IPS-20b (cell line): Measurements from ENCODE around the gene BTBD16.

Source experiments
- H3K27ac ChIP-seq: one replicate; pipeline ENCODE4 v1.5.1; 2013; ENCODE audit warnings: low read length
- H3K27me3 ChIP-seq: 2 replicates; pipeline ENCODE4 v1.6.1; 2013; ENCODE audit warnings: mild to moderate bottlenecking, low read length, inconsistent platforms; ENCODE audit not compliant: insufficient read depth
- H3K36me3 ChIP-seq: 2 replicates; pipeline ENCODE4 v1.6.1; 2013; ENCODE audit warnings: low read depth, mild to moderate bottlenecking, inconsistent platforms, low read length, moderate library complexity; ENCODE audit not compliant: insufficient read depth
- H3K4me1 ChIP-seq: 2 replicates; pipeline ENCODE4 v1.6.1; 2013; ENCODE audit warnings: mild to moderate bottlenecking, control low read depth, inconsistent platforms, low read length, moderate library complexity; ENCODE audit not compliant: insufficient read depth
- H3K4me3 ChIP-seq: 2 replicates; pipeline ENCODE4 v1.5.1; 2013; ENCODE audit warnings: mild to moderate bottlenecking, low read length, inconsistent platforms
- H3K9ac ChIP-seq: 2 replicates; pipeline ENCODE4 v1.6.1; 2013; ENCODE audit warnings: low read depth, mild to moderate bottlenecking, inconsistent platforms, low read length, moderate library complexity
- H3K9me3 ChIP-seq: 2 replicates; pipeline ENCODE4 v1.6.1; 2013; ENCODE audit warnings: mild to moderate bottlenecking, low read depth, low read length, inconsistent platforms; ENCODE audit not compliant: insufficient read depth

The BTBD16 gene

DNA sequence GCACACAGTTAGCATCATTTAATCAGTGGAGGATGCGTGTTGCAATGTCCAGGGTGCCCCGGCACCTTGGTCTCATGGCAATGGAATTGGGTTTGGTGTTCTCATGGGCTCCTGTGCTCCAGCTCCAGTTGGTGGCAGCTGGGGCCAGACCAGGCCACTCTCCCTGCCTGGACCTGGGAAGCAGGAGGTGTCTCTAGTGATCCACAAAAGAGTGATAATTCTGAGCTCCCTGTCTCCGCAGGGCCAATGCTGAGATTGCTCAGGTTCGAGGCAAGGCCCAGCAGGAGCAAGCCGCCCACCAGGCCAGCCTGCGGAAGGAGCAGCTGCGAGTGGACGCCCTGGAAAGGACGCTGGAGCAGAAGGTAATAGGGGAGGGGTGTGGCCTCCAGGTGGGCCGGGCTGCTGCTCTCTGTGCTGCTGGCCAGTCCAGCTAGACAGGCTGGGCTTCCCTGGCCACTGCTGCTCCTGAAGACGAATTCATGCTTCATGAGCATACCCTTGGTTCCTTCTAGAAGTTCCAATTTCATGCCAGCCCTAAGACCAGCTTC is 21.7 kb upstream of the BTBD16 start:
- no peaks in the 10 kb centered on the region for H3K27me3 ChIP-seq
- peaks cover 74% of the 10 kb centered on the region for H3K36me3 ChIP-seq
- H3K27ac ChIP-seq, result no peak overlapping the region
- H3K9me3 ChIP-seq, result no peaks in the 10 kb centered on the region
- H3K9ac ChIP-seq, result no peak overlapping the region
- no peaks in the 10 kb centered on the region for H3K4me1 ChIP-seq
- H3K4me3 ChIP-seq, result no peak overlapping the region

DNA sequence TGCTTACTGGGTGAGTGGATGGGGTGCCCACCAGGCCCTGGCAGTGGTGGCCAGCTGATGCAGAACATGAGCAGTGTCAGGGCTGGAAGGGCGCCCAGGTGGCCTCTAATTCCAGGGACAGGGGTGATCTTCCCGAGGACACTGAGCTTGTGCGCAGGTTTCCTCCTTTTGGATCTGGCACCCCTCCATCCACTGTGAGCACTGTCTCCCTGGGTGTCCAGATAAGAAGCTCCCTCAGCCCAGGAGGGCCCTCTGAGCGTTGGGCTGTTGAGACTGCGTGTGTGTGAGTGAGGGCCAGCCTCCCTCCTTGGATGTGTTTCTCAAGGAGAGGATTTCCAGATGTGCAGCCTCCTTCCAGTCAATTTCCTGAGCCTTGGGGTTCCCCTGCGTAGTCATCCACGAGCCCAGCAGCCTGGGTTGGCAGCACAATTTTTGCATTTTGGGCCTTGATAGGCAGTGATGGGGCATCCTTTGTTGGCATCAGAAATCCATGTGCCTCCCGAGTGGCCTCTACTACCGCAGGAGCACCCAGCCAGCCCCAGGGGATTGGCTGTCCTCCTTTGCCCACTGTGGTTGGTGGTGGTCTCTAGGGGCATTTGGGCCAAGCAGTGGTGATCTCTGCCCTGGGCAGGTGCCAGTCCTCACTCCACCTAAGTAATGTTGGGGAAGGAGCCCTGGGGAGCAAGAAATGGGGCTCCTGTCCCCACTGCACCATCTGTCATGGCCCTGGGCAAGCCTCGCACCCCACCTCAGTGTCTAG is 20.9 kb upstream of the BTBD16 start:
- no peaks in the 10 kb centered on the region for H3K4me1 ChIP-seq
- peaks cover 73% of the 10 kb centered on the region for H3K36me3 ChIP-seq
- no peak overlapping the region for H3K9ac ChIP-seq
- no peak overlapping the region for H3K4me3 ChIP-seq
- no peak overlapping the region for H3K27ac ChIP-seq
- no peaks in the 10 kb centered on the region for H3K9me3 ChIP-seq
- H3K27me3 ChIP-seq, result no peaks in the 10 kb centered on the region

DNA sequence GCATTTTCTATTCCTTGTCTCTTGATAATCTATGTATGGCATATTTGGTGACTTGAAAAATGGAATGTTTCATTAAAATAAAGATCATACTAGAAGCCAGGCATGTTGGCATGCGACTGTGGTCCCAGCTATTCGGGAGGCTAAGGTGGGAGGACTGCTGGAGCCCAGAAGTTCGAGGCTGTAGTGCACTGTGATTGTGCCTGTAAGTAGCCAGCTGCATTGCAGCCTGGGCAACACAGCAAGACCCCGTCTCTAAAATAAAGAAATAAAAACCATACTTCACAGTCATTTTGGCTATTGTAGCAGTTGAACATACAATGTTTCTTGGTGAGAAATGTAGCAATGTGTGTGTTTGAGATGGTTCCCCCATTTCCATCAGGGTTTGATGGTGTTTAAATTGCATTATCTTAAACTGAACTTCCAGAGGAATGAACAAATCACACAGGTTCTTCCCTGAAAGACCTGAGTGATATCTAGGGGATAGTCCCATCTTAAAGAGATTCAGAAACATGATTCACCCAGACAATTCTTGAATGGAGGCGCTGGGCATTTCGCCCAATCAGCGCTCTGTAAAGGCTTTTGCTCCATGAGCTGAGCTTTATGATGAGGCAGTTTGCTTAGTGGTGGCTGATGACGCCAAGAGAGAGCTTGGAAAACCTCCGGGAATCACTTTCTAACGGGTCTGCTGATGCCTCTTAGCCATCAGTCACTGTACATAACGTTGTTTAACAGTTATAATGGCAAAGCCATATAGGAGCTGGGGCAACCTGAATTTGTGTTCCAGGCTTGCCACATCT is 19.4 kb upstream of the BTBD16 start:
- Histone ChIP-seq H3K27me3 (no peaks in the 10 kb centered on the region), H3K4me3 (no peak overlapping the region), H3K9me3 (no peaks in the 10 kb centered on the region), H3K9ac (no peak overlapping the region), H3K27ac (no peak overlapping the region), H3K36me3 (peaks cover 69% of the 10 kb centered on the region), H3K4me1 (no peaks in the 10 kb centered on the region)

DNA sequence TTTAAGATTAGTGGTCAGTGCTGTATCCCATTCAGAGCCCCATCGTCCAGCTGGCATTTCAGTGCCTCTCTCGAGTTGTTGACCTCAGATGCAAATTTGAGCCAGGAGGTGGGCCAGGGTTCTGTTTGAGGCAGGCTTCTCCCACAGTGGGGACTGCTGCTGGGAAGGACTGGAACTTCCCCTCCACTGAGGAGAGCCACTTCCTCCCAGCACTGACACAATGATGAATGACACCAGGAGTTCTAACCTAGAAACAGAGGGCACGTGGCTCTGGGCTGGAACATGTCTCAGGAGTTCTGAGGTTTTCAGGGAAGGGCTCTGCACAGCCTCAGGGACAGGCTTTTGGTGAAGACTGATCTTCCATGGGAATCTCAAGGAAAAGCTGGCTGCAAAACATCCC is 18.3 kb upstream of the BTBD16 start:
- Histone ChIP-seq H3K9me3 (no peaks in the 10 kb centered on the region), H3K27me3 (no peaks in the 10 kb centered on the region), H3K4me3 (no peak overlapping the region), H3K36me3 (peaks cover 68% of the 10 kb centered on the region), H3K4me1 (no peaks in the 10 kb centered on the region), H3K27ac (no peak overlapping the region), H3K9ac (no peak overlapping the region)

DNA sequence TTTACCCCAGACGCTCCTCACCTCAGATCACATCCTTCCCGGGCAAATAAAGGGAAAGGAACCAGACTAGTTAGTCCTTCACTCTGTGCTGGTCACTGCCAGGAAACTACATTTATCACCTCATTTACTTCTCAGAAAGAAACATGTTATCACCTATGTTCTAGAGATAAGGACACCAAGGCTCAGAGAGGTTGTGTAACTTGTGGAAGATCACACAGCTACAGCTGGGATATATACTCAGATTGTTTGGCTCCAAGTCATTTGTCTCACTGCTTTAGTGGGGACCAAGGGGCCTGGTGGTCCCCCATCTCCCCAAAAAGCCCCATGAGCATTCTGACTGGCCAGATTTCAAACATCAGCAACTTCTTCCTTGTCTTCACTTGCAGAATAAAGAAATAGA is 17.5 kb upstream of the BTBD16 start:
- Histone ChIP-seq H3K9me3 (no peaks in the 10 kb centered on the region), H3K27me3 (no peaks in the 10 kb centered on the region), H3K4me1 (peaks cover 5% of the 10 kb centered on the region; the same call in 1 of the 2 replicates), H3K4me3 (no peak overlapping the region), H3K36me3 (peaks cover 67% of the 10 kb centered on the region), H3K9ac (no peak overlapping the region), H3K27ac (no peak overlapping the region)

DNA sequence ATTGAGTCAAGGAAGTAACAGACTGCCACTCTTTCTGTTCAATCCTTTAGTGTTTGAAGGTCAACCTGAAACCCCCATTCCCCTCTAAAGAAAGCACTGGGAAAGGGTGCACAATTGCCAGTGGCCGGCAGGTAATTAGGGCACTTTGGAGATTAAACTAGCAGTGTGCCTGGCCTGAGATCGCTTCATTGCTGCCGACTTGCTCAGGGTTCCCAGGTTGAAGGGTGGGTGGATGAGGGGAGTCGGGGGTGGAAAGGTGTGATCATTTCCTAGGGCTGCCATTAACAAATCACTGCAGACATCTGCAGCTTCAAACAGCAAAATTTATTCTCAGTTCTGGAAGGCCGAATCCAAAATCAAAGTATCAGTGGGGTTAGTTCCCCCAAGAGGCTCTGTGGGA is 16.3 kb upstream of the BTBD16 start:
- H3K4me3 ChIP-seq, result no peak overlapping the region
- no peaks in the 10 kb centered on the region for H3K27me3 ChIP-seq
- peaks cover 58% of the 10 kb centered on the region for H3K36me3 ChIP-seq
- peaks cover 11% of the 10 kb centered on the region; the same call in 1 of the 2 replicates for H3K4me1 ChIP-seq
- H3K9me3 ChIP-seq, result no peaks in the 10 kb centered on the region
- H3K9ac ChIP-seq, result no peak overlapping the region
- H3K27ac ChIP-seq, result no peak overlapping the region

DNA sequence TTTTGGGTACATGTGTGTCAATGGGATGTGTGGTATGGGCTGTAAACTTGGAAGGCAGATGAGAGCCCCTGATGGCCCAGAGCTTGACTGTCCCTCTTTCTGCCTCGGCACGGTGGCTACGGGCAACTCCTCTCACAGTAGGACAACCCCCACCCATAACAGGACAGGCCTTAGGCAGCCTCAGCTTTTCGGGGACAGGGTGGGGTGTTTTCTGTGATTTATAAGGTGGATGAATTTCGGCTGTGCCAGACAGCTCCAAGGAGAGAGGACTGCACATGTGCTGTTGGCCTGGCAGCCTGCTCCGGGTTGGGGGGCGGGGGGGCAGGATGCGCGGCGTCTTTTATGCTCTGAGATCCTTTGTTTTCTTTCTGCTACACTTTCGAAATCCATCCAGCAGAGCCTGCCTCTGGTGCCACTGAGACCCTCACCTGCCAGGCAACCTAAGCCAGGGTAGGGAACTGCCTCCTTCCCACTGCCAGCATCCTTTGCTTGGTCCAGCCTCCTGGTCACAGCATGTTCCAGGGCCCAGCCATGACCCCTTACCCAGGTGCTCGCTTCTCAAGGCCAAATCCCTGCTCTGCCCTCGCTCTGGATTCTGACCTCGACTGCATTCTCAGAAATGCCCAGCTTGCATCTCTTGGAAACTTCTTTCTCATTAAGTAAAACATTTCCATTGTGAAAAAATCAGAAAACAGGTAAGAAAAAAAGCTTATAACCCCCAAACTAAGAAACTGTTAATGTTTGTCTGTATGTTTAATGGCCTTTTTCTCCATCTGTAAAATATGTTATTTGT is 15.4 kb upstream of the BTBD16 start:
- Histone ChIP-seq H3K9me3 (no peaks in the 10 kb centered on the region), H3K27me3 (no peaks in the 10 kb centered on the region), H3K9ac (no peak overlapping the region), H3K27ac (no peak overlapping the region), H3K36me3 (peaks cover 59% of the 10 kb centered on the region), H3K4me1 (peaks cover 11% of the 10 kb centered on the region; the same call in 1 of the 2 replicates), H3K4me3 (no peak overlapping the region)

DNA sequence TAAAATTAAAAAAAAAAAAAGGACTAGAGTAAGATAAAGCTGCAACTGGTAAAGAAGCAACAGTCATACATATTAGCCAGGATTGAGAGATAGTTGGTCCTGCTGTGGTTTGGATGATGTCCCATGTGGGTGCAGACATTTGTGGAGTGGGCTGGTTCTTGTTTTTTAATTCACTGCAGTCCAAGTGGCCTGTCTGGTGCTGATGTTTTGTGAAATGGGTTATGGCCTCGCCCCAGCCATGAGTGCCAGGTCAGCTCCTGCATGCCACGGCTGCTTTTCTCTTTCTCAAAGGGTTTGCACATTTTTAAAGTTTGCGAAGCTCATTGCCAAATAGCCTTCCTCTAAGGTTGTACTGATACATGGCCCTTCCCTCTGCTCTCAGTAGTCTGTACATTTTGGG is 14.1 kb upstream of the BTBD16 start:
- Histone ChIP-seq H3K4me1 (peaks cover 11% of the 10 kb centered on the region; the same call in 1 of the 2 replicates), H3K9ac (no peak overlapping the region), H3K36me3 (peaks cover 54% of the 10 kb centered on the region), H3K9me3 (peaks cover 7% of the 10 kb centered on the region; the same call in 1 of the 2 replicates), H3K27me3 (no peaks in the 10 kb centered on the region), H3K27ac (no peak overlapping the region), H3K4me3 (no peak overlapping the region)

DNA sequence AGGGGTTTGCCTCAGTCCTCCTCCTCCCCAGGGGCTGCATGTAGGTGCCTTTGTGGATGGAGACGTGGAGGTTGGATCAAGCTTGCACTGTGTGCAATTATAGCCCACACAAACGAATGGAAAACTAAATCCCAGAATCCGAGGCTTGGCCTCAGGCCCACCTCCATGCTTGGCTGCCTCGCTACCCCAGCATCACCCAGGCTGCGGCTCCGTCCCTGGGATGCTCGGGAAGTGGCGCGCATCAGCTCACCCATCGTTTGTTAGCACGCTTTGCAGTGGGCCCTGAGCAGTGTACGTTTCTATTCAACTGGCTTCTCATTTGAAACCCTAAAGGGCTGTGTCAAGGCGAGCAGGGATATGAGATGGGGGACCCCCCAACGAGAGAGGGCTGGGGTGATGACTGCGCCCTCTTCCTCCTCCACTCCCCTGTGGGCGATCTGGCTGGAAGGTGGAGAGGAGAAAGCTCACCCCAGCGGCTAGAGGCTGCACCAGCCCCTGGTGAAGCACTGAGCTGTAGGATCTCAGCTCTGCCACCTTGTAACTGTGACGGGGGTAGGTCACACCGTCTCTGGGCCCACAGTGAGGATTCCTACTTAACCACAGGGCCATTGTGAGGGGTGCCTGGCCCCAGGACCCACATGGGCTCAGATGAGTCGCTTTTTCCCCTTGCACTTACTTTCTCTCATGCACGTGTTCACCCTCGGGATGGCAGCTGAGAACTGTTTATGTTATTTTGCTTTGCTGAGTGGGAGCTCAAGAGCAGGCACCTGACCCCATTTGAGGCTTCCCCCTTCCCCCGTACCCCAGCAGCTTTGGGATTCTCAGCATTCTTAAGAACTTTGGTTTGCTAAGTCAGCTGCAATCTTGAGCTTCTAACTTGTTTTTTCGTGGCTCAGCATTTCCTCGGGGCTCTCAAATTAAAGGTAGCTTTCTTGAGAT is 12.7 kb upstream of the BTBD16 start:
- Histone ChIP-seq H3K4me1 (peaks cover 11% of the 10 kb centered on the region; the same call in 1 of the 2 replicates), H3K36me3 (peaks cover 48% of the 10 kb centered on the region), H3K9me3 (peaks cover 17% of the 10 kb centered on the region), H3K9ac (peak overlapping the region; percentile 27; the same call in 1 of the 2 replicates), H3K27me3 (no peaks in the 10 kb centered on the region), H3K27ac (no peak overlapping the region), H3K4me3 (no peak overlapping the region)

DNA sequence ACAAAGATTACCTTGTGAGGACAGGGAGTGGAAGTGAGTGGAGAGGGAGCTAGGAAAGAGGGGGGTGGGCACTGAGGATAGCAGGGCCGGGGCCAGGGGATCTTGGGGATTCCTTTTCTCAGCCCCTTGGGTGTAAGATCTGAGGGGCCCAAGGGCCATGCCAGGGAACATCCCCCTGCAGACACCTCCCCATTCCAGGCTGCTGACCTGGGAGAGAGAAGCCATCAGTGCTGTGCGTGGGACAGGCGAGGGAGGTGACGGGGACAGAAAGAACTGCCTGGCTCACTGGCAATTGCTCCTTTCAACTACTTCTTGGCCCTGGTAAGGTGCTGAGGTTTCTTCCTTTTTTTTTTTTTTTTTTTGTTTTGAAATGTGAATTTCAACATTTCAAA is 12.0 kb upstream of the BTBD16 start:
- Histone ChIP-seq H3K27ac (no peak overlapping the region), H3K27me3 (no peaks in the 10 kb centered on the region), H3K36me3 (peaks cover 42% of the 10 kb centered on the region; the same call in 1 of the 2 replicates), H3K9ac (no peak overlapping the region), H3K4me1 (peaks cover 11% of the 10 kb centered on the region; the same call in 1 of the 2 replicates), H3K9me3 (peaks cover 17% of the 10 kb centered on the region), H3K4me3 (no peak overlapping the region)
